Adrenal gland (tissue), 5 donors: ENCODE data around the gene HES5.

ENCODE experiments used
- POLR2A ChIP-seq, 2 donors: fragments of 450-650 bp; IDR thresholded peaks; one replicate each; pipeline ENCODE4 v1.6.1; 2017; ENCODE audit warnings: antibody characterized with exemption in 2 of 2, mild to moderate bottlenecking in 2 of 2, moderate library complexity in 1 of 2
- TF ChIP-seq, protein P1 (sequence below), 6 experiments: fragments of 450-650 bp in 4 of 6; fragments of 200-600 bp in 2 of 6; sonication (generic) in 1 of 6; IDR thresholded peaks; 1 replicate in 5 of 6; 2 replicates in 1 of 6; pipeline versions ENCODE4 v1.5.1 to v1.8.0; 2016 to 2021; ENCODE audit warnings: antibody characterized with exemption in 6 of 6, mild to moderate bottlenecking in 2 of 6, moderate library complexity in 1 of 6
- donor health status: DM: no; HTN: no; CAD: no.

DNA sequence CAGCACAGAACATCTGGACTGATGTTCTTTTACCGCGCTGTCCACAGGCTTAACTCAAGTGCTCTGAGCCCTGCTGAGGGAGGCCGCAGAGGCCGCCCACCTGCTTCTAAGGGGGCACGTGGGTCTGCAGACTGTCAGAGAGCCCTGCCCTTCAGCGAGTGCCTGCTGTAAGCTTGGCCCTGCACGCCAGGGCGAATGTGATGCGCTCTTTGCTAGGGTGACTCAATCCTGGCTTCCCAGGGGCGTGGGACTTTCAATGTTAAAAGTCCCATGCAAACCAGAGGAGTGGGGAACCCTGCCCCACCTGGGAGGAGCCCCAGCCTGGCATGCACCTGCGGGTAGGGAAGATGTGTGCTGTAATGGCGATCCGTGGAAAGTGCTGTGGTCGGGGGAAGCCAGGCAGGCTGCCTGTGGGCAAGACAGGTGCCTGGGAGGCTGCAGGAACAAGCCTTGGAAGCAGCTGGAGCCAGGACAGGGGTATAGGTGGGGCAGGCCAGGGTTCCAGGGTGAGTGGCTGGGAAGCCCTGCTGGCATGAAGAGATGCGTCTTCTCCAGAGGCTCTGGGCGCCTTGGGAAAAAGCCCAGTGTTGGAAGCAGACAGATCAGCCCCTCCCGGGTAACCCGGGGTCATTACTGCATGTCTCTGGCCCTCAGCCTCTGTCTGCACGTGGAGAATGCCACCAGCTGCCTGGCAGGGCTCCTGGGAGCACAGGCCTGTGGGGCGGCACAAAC, 3.1 kb downstream of the HES5 start:
- TF ChIP-seq POLR2A (IDR thresholded peaks at IDR 0.05): no peak
- TF ChIP-seq, protein P1, sequence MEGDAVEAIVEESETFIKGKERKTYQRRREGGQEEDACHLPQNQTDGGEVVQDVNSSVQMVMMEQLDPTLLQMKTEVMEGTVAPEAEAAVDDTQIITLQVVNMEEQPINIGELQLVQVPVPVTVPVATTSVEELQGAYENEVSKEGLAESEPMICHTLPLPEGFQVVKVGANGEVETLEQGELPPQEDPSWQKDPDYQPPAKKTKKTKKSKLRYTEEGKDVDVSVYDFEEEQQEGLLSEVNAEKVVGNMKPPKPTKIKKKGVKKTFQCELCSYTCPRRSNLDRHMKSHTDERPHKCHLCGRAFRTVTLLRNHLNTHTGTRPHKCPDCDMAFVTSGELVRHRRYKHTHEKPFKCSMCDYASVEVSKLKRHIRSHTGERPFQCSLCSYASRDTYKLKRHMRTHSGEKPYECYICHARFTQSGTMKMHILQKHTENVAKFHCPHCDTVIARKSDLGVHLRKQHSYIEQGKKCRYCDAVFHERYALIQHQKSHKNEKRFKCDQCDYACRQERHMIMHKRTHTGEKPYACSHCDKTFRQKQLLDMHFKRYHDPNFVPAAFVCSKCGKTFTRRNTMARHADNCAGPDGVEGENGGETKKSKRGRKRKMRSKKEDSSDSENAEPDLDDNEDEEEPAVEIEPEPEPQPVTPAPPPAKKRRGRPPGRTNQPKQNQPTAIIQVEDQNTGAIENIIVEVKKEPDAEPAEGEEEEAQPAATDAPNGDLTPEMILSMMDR (IDR thresholded peaks at IDR 0.05): no peak
